Activated CD8-positive, alpha-beta memory T cell treated with anti-CD3 and anti-CD28 coated beads, Interleukin-2, amount 50 U/mL, for 4 hours (primary cell): ENCODE measurements around the gene DNAJB8.
A peak's percentile ranks its signal among the peaks of the same experiment; 100 is the strongest.

Experiments
- DNase-seq: peaks from one replicate; pipeline ENCODE4 v3.0.0-alpha.2; 2020

DNAJB8 gene

GRCh38 chr3:128466840-128467541 lies at the start of gene DNAJB8:
Gene DNAJB8, minus strand, starts transcription at chr3:128466890. Its CDS starts 3,645 bp downstream, at chr3:128463245.
- DNase-seq, result peak; percentile 38

- DNase-seq, result no peak
Measured at GRCh38 chr3:128515967-128516366, 49.3 kb upstream of the DNAJB8 start.

DNA sequence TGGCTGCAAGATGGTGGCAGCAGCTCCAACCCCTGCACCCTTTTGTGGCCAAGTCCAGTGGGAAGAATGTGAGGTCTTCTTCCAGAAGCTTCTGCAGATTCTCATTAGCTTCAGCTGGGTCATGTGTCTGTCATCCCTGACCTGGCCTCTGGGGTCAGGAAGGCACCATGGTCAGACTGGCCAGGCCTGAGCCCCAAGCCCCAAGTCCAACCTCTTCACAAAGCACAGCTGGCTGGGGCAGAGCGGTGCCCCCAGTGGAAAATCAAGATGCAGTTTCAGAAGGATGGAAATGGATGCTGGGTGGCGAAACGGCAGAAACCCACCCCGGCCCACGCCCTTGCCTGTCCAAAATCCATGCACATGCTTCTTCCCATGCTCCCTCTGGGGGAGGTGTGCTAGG lies 42.2 kb upstream of the DNAJB8 start:
- DNase-seq, result no peak

- no peak for DNase-seq
Measured at GRCh38 chr3:128506754-128507153, 40.1 kb upstream of the DNAJB8 start.

GRCh38 chr3:128505771-128506170 lies 39.1 kb upstream of the DNAJB8 start:
- DNase-seq, result no peak

- DNase-seq, result no peak
Measured at GRCh38 chr3:128504963-128505730, 38.5 kb upstream of the DNAJB8 start.

- no peak for DNase-seq
Measured at GRCh38 chr3:128504533-128504915, 37.8 kb upstream of the DNAJB8 start.

DNA sequence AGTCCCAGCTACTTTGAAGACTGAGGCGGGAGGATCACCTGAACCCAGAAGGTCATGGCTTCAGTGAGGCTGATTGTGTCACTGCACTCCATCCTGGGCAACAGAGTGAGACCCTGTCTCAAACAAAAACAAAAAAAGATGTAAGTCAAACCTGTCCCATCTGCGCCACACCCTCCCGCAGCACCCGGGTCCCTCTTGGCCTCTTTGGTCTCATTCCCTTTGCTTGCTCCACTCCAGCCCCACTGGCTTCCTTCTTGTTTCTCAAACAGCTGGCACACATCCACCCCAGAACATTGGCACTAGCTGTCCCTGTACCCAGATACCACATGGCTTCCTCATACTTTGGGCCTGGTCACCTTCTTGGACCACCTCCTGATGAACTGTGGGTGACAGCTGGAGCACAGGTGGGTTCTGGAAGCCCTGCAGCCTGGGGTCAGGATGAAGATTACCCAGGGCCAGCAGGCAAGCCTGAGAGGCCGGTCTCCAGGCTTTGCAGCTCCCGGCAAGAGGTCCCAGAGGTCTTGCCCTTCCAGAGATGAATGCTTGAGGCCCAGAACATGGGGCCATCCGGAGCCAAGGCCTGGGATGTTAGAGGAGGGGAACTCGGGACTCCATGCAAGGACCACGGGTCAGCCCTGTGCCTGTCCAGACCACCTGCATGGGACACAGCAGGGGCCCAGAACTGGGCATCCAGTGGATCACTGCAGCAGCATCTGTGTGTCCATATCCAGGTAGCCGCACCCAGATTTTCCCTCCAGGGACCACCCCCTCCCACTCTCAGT lies 37.3 kb upstream of the DNAJB8 start:
- no peak for DNase-seq

DNA sequence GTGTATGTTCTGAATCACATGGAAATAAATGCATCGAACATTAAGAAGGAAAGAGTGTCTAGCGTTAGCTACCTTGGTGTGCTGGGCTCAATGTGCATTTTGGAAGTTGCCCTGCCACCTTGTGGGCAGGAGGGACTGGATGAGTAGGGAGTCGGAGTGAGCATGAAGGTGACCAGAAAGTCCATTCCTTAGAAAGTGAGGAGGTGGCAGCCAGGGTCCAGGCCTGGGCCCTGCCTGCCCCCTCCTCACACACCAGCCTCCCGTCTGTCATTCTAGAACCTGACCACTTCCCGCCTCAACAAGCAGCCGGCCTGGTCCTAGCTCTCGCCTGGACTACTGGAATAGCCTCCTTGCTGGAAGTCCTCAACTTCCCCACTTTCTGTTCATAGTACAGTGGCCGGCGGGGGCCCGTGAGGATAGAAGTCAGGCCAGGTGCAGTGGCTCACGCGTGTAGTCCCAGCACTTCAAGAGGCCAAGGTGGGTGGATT lies 36.5 kb upstream of the DNAJB8 start:
- DNase-seq, result no peak

GRCh38 chr3:128502712-128503111 lies 36.0 kb upstream of the DNAJB8 start:
- no peak for DNase-seq

DNA sequence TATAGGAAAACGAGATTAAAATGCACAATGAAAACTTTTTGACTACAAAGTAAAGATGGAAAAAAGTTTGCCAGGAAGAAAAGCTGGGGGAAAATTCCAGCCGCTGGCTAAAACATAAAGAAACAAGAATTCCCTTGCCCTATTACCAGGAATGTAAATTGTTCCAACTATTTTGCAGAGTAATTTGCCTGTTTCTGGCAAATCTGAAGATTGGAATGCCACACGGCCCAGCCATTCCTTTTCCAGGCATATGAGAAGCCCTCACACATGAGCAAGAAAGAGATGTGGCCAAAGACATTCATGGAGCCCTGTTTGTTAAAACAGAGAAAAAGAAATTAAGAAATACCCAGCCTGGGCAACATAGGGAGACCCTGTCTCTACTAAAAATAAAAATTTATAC lies 34.7 kb upstream of the DNAJB8 start:
- no peak for DNase-seq

- DNase-seq, result no peak
Measured at GRCh38 chr3:128500556-128500955, 33.9 kb upstream of the DNAJB8 start.

DNA sequence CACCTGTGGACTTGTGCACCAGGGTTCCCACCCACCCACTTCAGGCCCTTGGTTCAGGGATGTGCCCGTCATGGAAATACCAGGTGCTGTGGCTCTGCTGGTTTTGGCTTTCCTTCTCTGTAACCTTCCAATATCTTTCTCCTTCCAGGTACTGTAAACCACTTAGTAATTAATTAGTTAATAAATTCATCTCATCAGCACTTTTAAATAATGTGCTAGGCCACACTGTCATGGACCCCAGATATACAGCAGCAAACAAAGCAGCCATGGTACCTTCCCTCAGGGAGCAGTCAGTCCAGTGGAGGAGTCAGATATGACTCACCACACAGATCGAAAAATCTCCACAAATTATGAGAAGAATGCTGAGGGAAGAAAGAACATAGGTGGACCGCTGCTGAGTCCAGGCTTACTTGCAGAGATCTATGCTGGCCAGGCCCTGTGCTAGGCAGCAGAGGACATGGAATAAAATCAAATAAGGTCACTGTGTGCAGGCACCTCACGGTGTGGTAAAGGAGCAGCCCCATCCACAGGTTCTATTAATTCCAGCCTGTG lies 33.1 kb upstream of the DNAJB8 start:
- DNase-seq, result no peak

- no peak for DNase-seq
Measured at GRCh38 chr3:128498901-128499530, 32.3 kb upstream of the DNAJB8 start.

GRCh38 chr3:128498127-128498626 lies 31.5 kb upstream of the DNAJB8 start:
- DNase-seq, result no peak

DNA sequence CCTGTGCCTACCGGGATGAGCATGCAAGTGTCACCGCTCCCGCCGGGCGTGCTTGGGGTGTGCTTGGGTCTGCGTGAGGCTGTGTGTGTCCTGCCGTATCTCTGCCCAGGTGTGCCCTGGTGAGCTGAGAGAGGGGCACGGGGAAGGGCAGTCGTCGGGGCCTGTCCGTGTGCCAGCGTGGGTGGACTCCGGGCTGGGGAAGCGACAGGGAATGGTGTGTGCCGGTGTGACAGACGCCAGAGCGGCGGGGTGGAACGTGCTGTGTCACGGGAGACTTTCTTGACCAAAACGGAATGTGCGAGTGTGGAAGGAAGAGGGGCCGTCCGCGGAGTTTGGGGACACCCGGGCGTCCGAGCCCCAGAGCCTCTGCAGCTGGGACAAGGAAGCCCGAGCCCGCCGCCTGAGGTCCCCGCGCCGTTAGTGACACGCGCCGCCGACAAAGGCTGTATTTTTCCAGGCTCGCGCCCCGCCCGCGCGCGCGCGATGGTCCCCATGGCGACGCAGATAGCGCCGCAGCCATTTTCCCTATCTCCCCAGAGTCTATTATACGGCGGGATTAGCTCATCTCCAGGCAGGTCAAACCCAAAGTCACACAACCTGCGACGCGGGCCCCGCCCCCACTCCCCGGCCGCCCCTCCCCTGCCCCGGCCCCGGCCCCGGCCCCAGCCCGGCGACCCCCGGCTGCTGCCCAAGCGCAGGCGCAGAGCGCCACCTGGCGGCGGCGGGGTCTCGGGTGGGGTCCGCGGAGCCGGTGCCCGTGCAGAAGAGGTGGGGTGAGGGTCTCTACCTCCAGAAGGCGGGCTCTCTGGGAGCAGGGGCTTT lies 30.8 kb upstream of the DNAJB8 start:
- peak; percentile 74 for DNase-seq

DNA sequence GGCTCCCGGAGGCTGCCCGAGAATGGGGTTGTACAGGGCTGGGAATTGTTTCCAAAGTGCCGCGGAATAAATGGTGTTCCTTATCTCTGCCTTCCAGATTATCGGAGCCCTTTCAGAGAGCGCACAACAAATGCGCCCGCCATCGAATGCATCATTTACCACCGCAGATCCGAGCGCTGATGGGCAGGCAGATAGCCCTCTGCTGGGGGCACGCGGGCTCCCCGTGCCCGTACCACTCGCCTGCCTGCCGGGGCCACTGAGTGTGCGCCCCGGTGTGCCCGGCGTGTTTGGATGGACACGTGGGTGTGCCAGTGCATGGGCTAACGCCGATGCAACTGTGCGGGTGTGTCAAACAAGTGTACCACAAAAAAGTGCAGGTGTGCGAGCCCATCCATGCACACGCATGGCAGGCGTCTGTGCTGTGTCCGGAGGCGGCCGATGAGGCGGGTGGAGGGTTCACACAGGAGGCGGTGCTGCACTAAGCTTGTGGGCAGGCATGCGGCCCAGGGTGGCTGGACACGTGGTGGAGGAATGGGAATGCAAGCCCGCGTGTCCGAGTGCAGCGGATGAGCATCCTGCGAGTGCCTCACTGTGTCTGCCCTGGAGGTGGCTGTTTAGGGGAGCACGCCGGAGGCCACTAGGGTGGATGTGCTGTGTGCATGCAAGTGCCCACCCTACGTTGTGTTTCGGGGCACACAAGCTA lies 30.1 kb upstream of the DNAJB8 start:
- no peak for DNase-seq

DNA sequence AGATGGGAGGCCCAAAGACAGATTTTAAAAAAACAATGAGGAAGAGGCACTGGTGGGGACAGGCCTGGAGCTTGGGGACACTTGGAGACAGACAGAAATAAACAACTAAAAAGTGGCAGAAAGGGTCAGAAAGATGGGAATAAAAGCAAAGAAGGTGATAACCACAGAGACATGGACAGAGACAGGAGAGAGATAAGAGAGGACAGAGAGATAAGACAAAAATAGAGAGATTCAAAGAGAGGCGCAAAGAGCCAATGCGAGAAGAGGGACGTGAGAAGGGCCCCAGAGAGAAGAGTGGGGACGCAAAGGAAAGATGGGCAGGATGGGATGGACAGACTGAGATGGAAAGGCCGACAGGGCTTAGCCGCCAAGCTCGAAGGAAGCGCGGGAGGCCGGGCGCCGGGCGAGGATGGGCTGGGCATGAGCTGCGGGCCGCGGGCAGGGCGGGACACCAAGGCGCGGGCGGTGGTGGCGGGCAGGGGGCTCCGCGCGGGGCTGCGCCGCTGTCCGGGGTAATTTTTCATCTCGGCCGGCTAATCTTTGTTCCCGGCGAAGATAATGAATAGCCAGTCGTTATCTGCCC lies 29.4 kb upstream of the DNAJB8 start:
- DNase-seq, result no peak

DNA sequence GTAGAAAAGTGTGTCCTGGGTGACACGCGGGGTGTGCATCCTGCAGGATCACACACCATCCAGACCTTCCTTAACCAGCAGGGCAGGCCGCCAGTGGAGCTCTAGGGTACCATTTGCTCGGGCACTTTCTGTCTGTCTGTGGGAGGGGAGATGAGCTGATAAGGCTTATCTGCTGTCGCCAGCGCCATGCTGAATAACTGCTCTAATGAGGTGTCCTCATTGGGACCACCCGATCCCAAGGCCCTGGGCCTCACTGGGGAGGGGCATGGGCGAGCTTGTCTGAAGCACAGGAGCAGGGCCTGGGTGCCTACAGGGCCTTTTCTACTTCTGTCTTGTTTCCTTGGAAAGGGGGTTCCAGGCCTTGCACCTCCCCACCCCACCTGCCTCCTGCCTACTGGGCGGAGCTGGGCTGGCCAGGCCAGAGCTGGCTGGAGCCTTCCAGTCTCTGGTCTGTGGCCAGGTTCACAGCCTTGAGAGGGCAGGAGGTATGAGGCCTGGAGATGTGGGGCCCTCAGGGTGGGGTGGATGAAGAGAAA lies 28.8 kb upstream of the DNAJB8 start:
- no peak for DNase-seq

- DNase-seq, result no peak
Measured at GRCh38 chr3:128494367-128494650, 27.6 kb upstream of the DNAJB8 start.
